GM12878 (cell line): ENCODE results near the gene HS1BP3. TPM values are rescaled to one million over a fixed set of nuclear protein-coding genes. Genes with fewer than 3 reads are reported as not detected.

Experiments
- ATAC-seq: fragments of 200-7000 bp; cut with Tn5 transposase; 3 replicates; pipeline ENCODE4 v1.9.1; 2020; ENCODE audit warnings: mild to moderate bottlenecking, moderate library complexity
- BruUV-seq: library from RNA; stranded (reverse); fragments of 400-500 nt; replicated peaks from 2 replicates; lab custom pipeline; 2021; lab: Mats Ljungman, UMichigan
- CTCF ChIA-PET: fragments of 300-600 bp; sonication (Branson Sonifier 250); formaldehyde crosslinking; extraction: SDS; loops from one replicate; lab custom pipeline; 2021; ENCODE audit warnings: inconsistent platforms; lab: Yijun Ruan, JAX
- POLR2A ChIA-PET: fragments of 350-600 bp; formaldehyde crosslinking; extraction: SDS; loops from one replicate; lab custom pipeline; 2021; ENCODE audit warnings: inconsistent platforms; lab: Charles Lee
- RAD21 ChIA-PET: fragments of 300-600 bp; sonication (Branson Sonifier 250); formaldehyde crosslinking; loops from one replicate; lab custom pipeline; 2023; ENCODE audit warnings: antibody characterized with exemption; ENCODE audit not compliant: unreplicated experiment; lab: Charles Lee
- SMC1A ChIA-PET: fragments of 300-600 bp; sonication (Branson Sonifier 250); formaldehyde crosslinking; loops from one replicate; lab custom pipeline; 2023; ENCODE audit not compliant: unreplicated experiment, uncharacterized antibody; lab: Charles Lee
- DNase-seq: peaks from one replicate; pipeline ENCODE4 v3.0.0-alpha.2; 2011; ENCODE audit warnings: low read depth, low spot score
- FAIRE-seq: peaks from 3 replicates; lab custom pipeline; 2011; peaks lifted over from hg19 to GRCh38; lab: Jason Lieb, UNC
- H2AFZ ChIP-seq: 2 replicates; pipeline ENCODE4 v1.6.0; 2011; ENCODE audit warnings: low read depth, low read length, control low read depth; ENCODE audit not compliant: control insufficient read depth
- H3K27ac ChIP-seq: 2 replicates; pipeline ENCODE4 v1.5.1; 2011; ENCODE audit warnings: control low read depth; ENCODE audit not compliant: control insufficient read depth, insufficient read depth
- H3K27me3 ChIP-seq, 2 experiments: replicated peaks in 1 of 2; 2 replicates each; pipeline versions ENCODE4 v1.6.0 to v1.6.1; 2011; ENCODE audit warnings: low read length in 1 of 2; ENCODE audit not compliant: control insufficient read depth in 2 of 2, insufficient read depth in 2 of 2
- H3K36me3 ChIP-seq, 2 experiments: 2 replicates each; pipeline ENCODE4 v1.5.1; 2011; ENCODE audit warnings: low read length in 1 of 2; ENCODE audit not compliant: control insufficient read depth in 2 of 2, insufficient read depth in 2 of 2
- H3K4me1 ChIP-seq: 2 replicates; pipeline ENCODE4 v1.6.1; 2011; ENCODE audit warnings: mild to moderate bottlenecking, low read length, moderate library complexity, mixed read lengths; ENCODE audit not compliant: control insufficient read depth, insufficient read depth
- H3K4me2 ChIP-seq: 2 replicates; pipeline ENCODE4 v1.6.0; 2011; ENCODE audit warnings: control low read depth; ENCODE audit not compliant: control insufficient read depth, insufficient read depth
- H3K4me3 ChIP-seq: fragments of 200-600 bp; sonication (generic); 2 replicates; pipeline ENCODE4 v1.5.1; 2016
- H3K79me2 ChIP-seq: 2 replicates; pipeline ENCODE4 v1.6.0; 2011; ENCODE audit warnings: low read length; ENCODE audit not compliant: control insufficient read depth, insufficient read depth
- H3K9ac ChIP-seq: 2 replicates; pipeline ENCODE4 v1.8.0; 2011; ENCODE audit warnings: low read length, control low read depth, mixed read lengths; ENCODE audit not compliant: control insufficient read depth, insufficient read depth
- H3K9me3 ChIP-seq: replicated peaks from 3 replicates; pipeline ENCODE4 v1.5.1; 2011; ENCODE audit warnings: mild to moderate bottlenecking, low read length; ENCODE audit not compliant: control insufficient read depth, insufficient read depth
- H4K20me1 ChIP-seq: 2 replicates; pipeline ENCODE4 v1.6.0; 2011; ENCODE audit not compliant: control insufficient read depth, insufficient read depth
- KDM1A ChIP-seq: fragments of 200-600 bp; sonication (generic); IDR thresholded peaks from 2 replicates; pipeline ENCODE4 v1.6.1; 2016; ENCODE audit warnings: borderline replicate concordance
- MYB ChIP-seq: fragments of 150-350 bp; IDR thresholded peaks from 2 replicates; pipeline ENCODE4 v1.6.1; 2014; ENCODE audit warnings: mild to moderate bottlenecking, low read depth, low read length, borderline replicate concordance
- POLR2A ChIP-seq: IDR thresholded peaks from 2 replicates; pipeline ENCODE4 v1.6.1; 2011; ENCODE audit warnings: low read depth, mild to moderate bottlenecking, low read length
- RAD21 ChIP-seq: IDR thresholded peaks from 2 replicates; pipeline ENCODE4 v1.6.1; 2011; ENCODE audit warnings: mild to moderate bottlenecking, low read depth, low read length, moderate library complexity; ENCODE audit not compliant: insufficient read depth
- SIX5 ChIP-seq: IDR thresholded peaks from 2 replicates; pipeline ENCODE4 v1.6.1; 2011; ENCODE audit warnings: mild to moderate bottlenecking, low read depth, low read length, moderate library complexity; ENCODE audit not compliant: severe bottlenecking
- SREBF2 ChIP-seq: IDR thresholded peaks from 2 replicates; pipeline ENCODE4 v1.6.1; 2012; ENCODE audit warnings: mild to moderate bottlenecking, low read length
- TCF12 ChIP-seq: IDR thresholded peaks from 2 replicates; pipeline ENCODE4 v1.6.1; 2011; ENCODE audit warnings: low read depth, mild to moderate bottlenecking, low read length
- YY1 ChIP-seq: IDR thresholded peaks from 2 replicates; pipeline ENCODE4 v1.6.1; 2011; ENCODE audit warnings: low read depth, mild to moderate bottlenecking, low read length
- WGBS: methylation state at CpG from one replicate; pipeline ENCODE4 v1.1.6; 2016; ENCODE audit warnings: low lambda C conversion rate; ENCODE audit not compliant: insufficient replicate concordance, insufficient coverage; ENCODE audit errors: missing lambda C conversion rate; 5-methylcytosine and 5-hydroxymethylcytosine counted together
- in situ Hi-C: fragments of 300-500 bp; cut with MboI; formaldehyde crosslinking; loops from 9 replicates; pipeline ENCODE4 v1.14.3; 2018; ENCODE audit warnings: mixed read lengths
- intact Hi-C: fragments of 100-400 bp; cut with micrococcal nuclease; formaldehyde crosslinking; loops from one replicate; pipeline ENCODE4 v1.14.2; 2022; ENCODE audit not compliant: unreplicated experiment
- polyA plus RNA-seq, 11 experiments: library from polyadenylated mRNA; depleted of rRNA in 4 of 11; unstranded in 6 of 11; stranded (reverse) in 5 of 11; fragments of >200 nt; fragmentation: Nextera tagmentation in 4 of 11; fragmentation: Illumina TruSeq in 1 of 11; extraction: Ambion mirVana in 4 of 11; extraction: Trizol in 1 of 11; gene quantifications; 1 replicate in 1 of 11; 2 replicates in 10 of 11; pipeline versions ENCODE4 v1.2.1 to v1.2.3, GENCODE V29; 2011 to 2016; ENCODE audit warnings: inconsistent platforms in 2 of 11, missing spikeins in 2 of 11, low read depth in 1 of 11
- total RNA-seq, 4 experiments: library from RNA; depleted of rRNA in 3 of 4; stranded (reverse); fragments of >200 nt in 3 of 4; fragmentation: Illumina TruSeq in 1 of 4; extraction: Trizol in 1 of 4; gene quantifications; 2 replicates each; pipeline versions ENCODE4 v1.2.1 to v1.2.3, GENCODE V29; 2013 to 2021
- TF ChIP-seq, protein P1 (sequence below): IDR thresholded peaks from 2 replicates; pipeline ENCODE4 v1.6.1; 2011; ENCODE audit warnings: mild to moderate bottlenecking, low read depth, low read length, moderate library complexity; ENCODE audit not compliant: insufficient replicate concordance
- TF ChIP-seq, protein P2 (sequence below): fragments of 150-350 bp; IDR thresholded peaks from 2 replicates; pipeline ENCODE4 v1.6.1; 2014; ENCODE audit warnings: mild to moderate bottlenecking, low read depth, low read length
- TF ChIP-seq, protein P3 (sequence below): fragments of 450-650 bp; formaldehyde crosslinking; IDR thresholded peaks from 2 replicates; pipeline ENCODE4 v1.5.0; 2022; ENCODE audit warnings: mild to moderate bottlenecking, missing genetic modification characterization

The HS1BP3 gene
- total and polyA plus RNA-seq, 10 of the 15 experiments (the other 5 are each of a cell fraction or from before 2014, with no cell fraction given) = 0.47 to 7.2 (median 4.6) TPM

DNA sequence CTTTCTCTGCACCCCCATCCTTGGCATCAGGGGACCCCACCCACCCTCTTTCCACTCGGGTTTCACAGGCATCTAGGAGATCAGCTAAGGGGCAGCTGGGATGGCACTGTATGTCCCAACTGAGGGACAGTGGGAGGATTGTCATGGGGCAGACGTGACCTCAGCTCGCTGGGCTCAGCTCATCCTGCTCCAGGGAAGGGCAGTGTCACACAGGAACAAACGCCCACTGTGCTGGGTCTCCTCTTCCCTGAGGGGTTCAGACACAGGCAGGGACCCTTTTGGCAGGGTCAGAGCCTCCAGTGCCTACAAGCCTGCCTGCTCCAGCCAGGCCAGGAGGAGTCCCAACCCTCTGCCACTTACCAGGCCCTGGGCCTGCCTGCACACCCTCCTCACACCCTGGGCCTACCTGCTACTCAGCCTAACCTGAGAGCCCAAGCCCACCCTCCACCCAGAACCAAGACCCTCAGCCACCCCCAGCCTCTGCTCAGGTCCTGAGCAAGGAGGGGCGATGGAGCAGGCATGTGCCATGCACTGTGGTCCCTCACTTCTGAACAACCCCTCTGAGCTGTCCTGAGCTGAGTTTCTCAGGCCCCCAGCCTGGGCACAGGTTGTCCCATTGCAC, 68.2 kb downstream of the HS1BP3 start:
- POLR2A ChIA-PET = no interaction called here

More for the DNA sequence above, 68.2 kb downstream of the HS1BP3 start:
- 47% methylated on average over 5 of the region's 5 CpGs for WGBS
- Histone ChIP-seq H3K4me3 (no peak overlapping the region), H3K36me3 (no peaks in the 10 kb centered on the region), H4K20me1 (no peaks in the 10 kb centered on the region), H3K4me1 (peaks cover 24% of the 10 kb centered on the region), H3K4me2 (no peak overlapping the region), H2AFZ (no peak overlapping the region), H3K9ac (no peak overlapping the region), H3K27me3 (no peaks in the 10 kb centered on the region; a peak in 1 of 4 replicates), H3K79me2 (no peaks in the 10 kb centered on the region), H3K27ac (no peak overlapping the region), H3K9me3 (peaks cover 6% of the 10 kb centered on the region)
- FAIRE-seq (no peak), ATAC-seq (no peak), DNase-seq (no peak)
- SMC1A ChIA-PET = interaction anchor here (1.0 to 1.2 kb wide), 2 partner anchors 9 to 13 kb away, joined by 3 read pairs; no protein-coding TSS in a partner anchor
- no TSS peak for BruUV-seq
- RAD21 ChIA-PET = no interaction called here
- in situ Hi-C loops = no loop called here
- intact Hi-C loops = no loop called here
- no peak for TF ChIP-seq SREBF2
- TF ChIP-seq, protein P1, sequence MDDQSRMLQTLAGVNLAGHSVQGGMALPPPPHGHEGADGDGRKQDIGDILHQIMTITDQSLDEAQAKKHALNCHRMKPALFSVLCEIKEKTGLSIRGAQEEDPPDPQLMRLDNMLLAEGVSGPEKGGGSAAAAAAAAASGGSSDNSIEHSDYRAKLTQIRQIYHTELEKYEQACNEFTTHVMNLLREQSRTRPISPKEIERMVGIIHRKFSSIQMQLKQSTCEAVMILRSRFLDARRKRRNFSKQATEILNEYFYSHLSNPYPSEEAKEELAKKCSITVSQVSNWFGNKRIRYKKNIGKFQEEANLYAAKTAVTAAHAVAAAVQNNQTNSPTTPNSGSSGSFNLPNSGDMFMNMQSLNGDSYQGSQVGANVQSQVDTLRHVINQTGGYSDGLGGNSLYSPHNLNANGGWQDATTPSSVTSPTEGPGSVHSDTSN = no peak
- no peak for TF ChIP-seq POLR2A
- TF ChIP-seq RAD21 = no peak
- TF ChIP-seq, protein P2, sequence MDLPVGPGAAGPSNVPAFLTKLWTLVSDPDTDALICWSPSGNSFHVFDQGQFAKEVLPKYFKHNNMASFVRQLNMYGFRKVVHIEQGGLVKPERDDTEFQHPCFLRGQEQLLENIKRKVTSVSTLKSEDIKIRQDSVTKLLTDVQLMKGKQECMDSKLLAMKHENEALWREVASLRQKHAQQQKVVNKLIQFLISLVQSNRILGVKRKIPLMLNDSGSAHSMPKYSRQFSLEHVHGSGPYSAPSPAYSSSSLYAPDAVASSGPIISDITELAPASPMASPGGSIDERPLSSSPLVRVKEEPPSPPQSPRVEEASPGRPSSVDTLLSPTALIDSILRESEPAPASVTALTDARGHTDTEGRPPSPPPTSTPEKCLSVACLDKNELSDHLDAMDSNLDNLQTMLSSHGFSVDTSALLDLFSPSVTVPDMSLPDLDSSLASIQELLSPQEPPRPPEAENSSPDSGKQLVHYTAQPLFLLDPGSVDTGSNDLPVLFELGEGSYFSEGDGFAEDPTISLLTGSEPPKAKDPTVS = no peak
- TF ChIP-seq KDM1A = no peak
- TF ChIP-seq, protein P3, sequence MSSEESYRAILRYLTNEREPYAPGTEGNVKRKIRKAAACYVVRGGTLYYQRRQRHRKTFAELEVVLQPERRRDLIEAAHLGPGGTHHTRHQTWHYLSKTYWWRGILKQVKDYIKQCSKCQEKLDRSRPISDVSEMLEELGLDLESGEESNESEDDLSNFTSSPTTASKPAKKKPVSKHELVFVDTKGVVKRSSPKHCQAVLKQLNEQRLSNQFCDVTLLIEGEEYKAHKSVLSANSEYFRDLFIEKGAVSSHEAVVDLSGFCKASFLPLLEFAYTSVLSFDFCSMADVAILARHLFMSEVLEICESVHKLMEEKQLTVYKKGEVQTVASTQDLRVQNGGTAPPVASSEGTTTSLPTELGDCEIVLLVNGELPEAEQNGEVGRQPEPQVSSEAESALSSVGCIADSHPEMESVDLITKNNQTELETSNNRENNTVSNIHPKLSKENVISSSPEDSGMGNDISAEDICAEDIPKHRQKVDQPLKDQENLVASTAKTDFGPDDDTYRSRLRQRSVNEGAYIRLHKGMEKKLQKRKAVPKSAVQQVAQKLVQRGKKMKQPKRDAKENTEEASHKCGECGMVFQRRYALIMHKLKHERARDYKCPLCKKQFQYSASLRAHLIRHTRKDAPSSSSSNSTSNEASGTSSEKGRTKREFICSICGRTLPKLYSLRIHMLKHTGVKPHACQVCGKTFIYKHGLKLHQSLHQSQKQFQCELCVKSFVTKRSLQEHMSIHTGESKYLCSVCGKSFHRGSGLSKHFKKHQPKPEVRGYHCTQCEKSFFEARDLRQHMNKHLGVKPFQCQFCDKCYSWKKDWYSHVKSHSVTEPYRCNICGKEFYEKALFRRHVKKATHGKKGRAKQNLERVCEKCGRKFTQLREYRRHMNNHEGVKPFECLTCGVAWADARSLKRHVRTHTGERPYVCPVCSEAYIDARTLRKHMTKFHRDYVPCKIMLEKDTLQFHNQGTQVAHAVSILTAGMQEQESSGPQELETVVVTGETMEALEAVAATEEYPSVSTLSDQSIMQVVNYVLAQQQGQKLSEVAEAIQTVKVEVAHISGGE = no peak
- TF ChIP-seq TCF12 = no peak
- no peak for TF ChIP-seq YY1
- no peak for TF ChIP-seq MYB
- no peak for TF ChIP-seq SIX5
- CTCF ChIA-PET = interaction anchor here (4.6 kb wide), 1 partner anchor 14 kb away, joined by 26 read pairs; no protein-coding TSS in a partner anchor
